Keratinocyte (primary cell): ENCODE data around the gene NTNG2. TPM values are rescaled to one million over a fixed set of nuclear protein-coding genes. Genes with fewer than 3 reads are reported as not detected.

Experiments used
- DNase-seq: peaks from one replicate; pipeline ENCODE4 v3.0.0-alpha.2; 2011; ENCODE audit warnings: low read depth, missing footprints, low spot score
- FAIRE-seq: peaks from 2 replicates; lab custom pipeline; 2011; peaks lifted over from hg19 to GRCh38; lab: Jason Lieb, UNC
- H2AFZ ChIP-seq: 2 replicates; pipeline ENCODE4 v1.6.0; 2012; ENCODE audit warnings: low read length, control low read depth, inconsistent platforms; ENCODE audit not compliant: control insufficient read depth
- H3K27ac ChIP-seq: 2 replicates; pipeline ENCODE4 v1.5.1; 2011; ENCODE audit warnings: low read length; ENCODE audit not compliant: control insufficient read depth, insufficient read depth
- H3K27me3 ChIP-seq: 3 replicates; pipeline ENCODE4 v1.6.0; 2011; ENCODE audit warnings: low read length; ENCODE audit not compliant: control insufficient read depth, insufficient read depth; ENCODE audit errors: extremely low read depth
- H3K36me3 ChIP-seq, 2 experiments: 2 replicates in 1 of 2; 3 replicates in 1 of 2; pipeline ENCODE4 v1.5.1; 2011; ENCODE audit warnings: low read length in 2 of 2, mild to moderate bottlenecking in 1 of 2; ENCODE audit not compliant: control insufficient read depth in 2 of 2, insufficient read depth in 2 of 2; ENCODE audit errors: extremely low read depth in 1 of 2
- H3K4me1 ChIP-seq: 3 replicates; pipeline ENCODE4 v1.5.1; 2011; ENCODE audit warnings: low read length; ENCODE audit not compliant: control insufficient read depth, insufficient read depth; ENCODE audit errors: extremely low read depth
- H3K4me2 ChIP-seq: 3 replicates; pipeline ENCODE4 v1.6.0; 2011; ENCODE audit warnings: low read depth, low read length; ENCODE audit not compliant: control insufficient read depth, insufficient read depth; ENCODE audit errors: extremely low read depth
- H3K4me3 ChIP-seq, 3 experiments: fragments of 200-600 bp in 1 of 3; sonication (generic) in 1 of 3; 2 replicates in 2 of 3; 3 replicates in 1 of 3; pipeline ENCODE4 v1.5.1; 2011 to 2016; ENCODE audit warnings: low read length in 3 of 3, mild to moderate bottlenecking in 3 of 3, control low read depth in 2 of 3, inconsistent platforms in 1 of 3, low read depth in 1 of 3, mixed read lengths in 1 of 3, mixed run types in 1 of 3, moderate library complexity in 1 of 3; ENCODE audit not compliant: control insufficient read depth in 2 of 3, insufficient read depth in 2 of 3; ENCODE audit errors: extremely low read depth in 1 of 3
- H3K79me2 ChIP-seq: 2 replicates; pipeline ENCODE4 v1.6.0; 2012; ENCODE audit warnings: low read length; ENCODE audit not compliant: control insufficient read depth, insufficient read depth
- H3K9ac ChIP-seq: 3 replicates; pipeline ENCODE4 v1.6.0; 2011; ENCODE audit warnings: low read length; ENCODE audit not compliant: control insufficient read depth, insufficient read depth; ENCODE audit errors: extremely low read depth
- H3K9me1 ChIP-seq: 3 replicates; pipeline ENCODE4 v1.6.0; 2011; ENCODE audit warnings: low read length; ENCODE audit not compliant: control insufficient read depth, insufficient read depth; ENCODE audit errors: extremely low read depth
- H3K9me3 ChIP-seq: 2 replicates; pipeline ENCODE4 v1.5.1; 2012; ENCODE audit warnings: low read depth, low read length; ENCODE audit not compliant: control insufficient read depth
- H4K20me1 ChIP-seq: 3 replicates; pipeline ENCODE4 v1.6.0; 2011; ENCODE audit warnings: low read length; ENCODE audit not compliant: control insufficient read depth, insufficient read depth; ENCODE audit errors: extremely low read depth
- CTCF ChIP-seq, 3 experiments: IDR thresholded peaks in 1 of 3; conservative IDR thresholded peaks in 1 of 3; optimal IDR thresholded peaks in 1 of 3; 2 replicates in 2 of 3; 3 replicates in 1 of 3; pipeline versions ENCODE3 to v1.5.1; 2011; ENCODE audit warnings: low read length in 3 of 3, mild to moderate bottlenecking in 3 of 3, moderate library complexity in 2 of 3, control low read depth in 1 of 3, inconsistent platforms in 1 of 3; ENCODE audit not compliant: insufficient read depth in 2 of 3; ENCODE audit errors: extremely low read depth in 1 of 3
- EZH2 ChIP-seq: IDR thresholded peaks from one replicate; pipeline ENCODE4 v1.6.1; 2012; ENCODE audit warnings: inconsistent platforms, mild to moderate bottlenecking, low read length, moderate library complexity
- dilution Hi-C: fragments of 300-500 bp; cut with MboI; formaldehyde crosslinking; loops from one replicate; pipeline ENCODE4 v1.7.0; 2020; ENCODE audit warnings: low sequenced_read_pairs; ENCODE audit not compliant: extremely low pct_ligation_motif_present
- polyA plus RNA-seq, 5 experiments: library from polyadenylated mRNA; depleted of rRNA in 3 of 5; stranded (reverse) in 3 of 5; stranded (forward) in 1 of 5; unstranded in 1 of 5; fragments of >200 nt; gene quantifications; 1 replicate in 1 of 5; 2 replicates in 3 of 5; 3 replicates in 1 of 5; pipeline versions ENCODE4 v1.2.1 to v1.2.3, GENCODE V29; 2011 to 2012; ENCODE audit warnings: missing spikeins in 2 of 5, low read depth in 1 of 5, low replicate concordance in 1 of 5

NTNG2 gene
- polyA plus RNA-seq, 1 donor (not counting 4 experiments of a cell fraction or from before 2014, with no cell fraction given): 0.05 TPM

- TF ChIP-seq EZH2 (no peak), CTCF (optimal IDR thresholded peaks at IDR 0.05 in 1 of 3, IDR thresholded peaks at IDR 0.05 in 1 of 3, conservative IDR thresholded peaks at IDR 0.05 in 1 of 3; ENCODE audit: extremely low read depth in 1 of 3, insufficient read depth in 2 of 3, low read length in 3 of 3) (no peak)
- dilution Hi-C loops: no loop called here
- no peaks in the 10 kb centered on the region for H3K4me1 ChIP-seq
- no peak overlapping the region for H3K27ac ChIP-seq
- H3K4me2 ChIP-seq: no peak overlapping the region
- no peak overlapping the region for H3K9ac ChIP-seq
- no peaks in the 10 kb centered on the region for H3K9me1 ChIP-seq
- no peaks in the 10 kb centered on the region for H3K36me3 ChIP-seq
- H3K9me3 ChIP-seq: no peaks in the 10 kb centered on the region
- no peak for FAIRE-seq
- no peak overlapping the region for H2AFZ ChIP-seq
- no peak for DNase-seq
- H4K20me1 ChIP-seq: peaks cover 4% of the 10 kb centered on the region
- no peaks in the 10 kb centered on the region for H3K79me2 ChIP-seq
- no peak overlapping the region for H3K4me3 ChIP-seq
- peaks cover 37% of the 10 kb centered on the region for H3K27me3 ChIP-seq
Observed at GRCh38 chr9:132235125-132235524, 73.3 kb downstream of the NTNG2 start.

GRCh38 chr9:132235894-132236661, 74.2 kb downstream of the NTNG2 start:
- Histone ChIP-seq H3K27ac (no peak overlapping the region), H3K4me3 (no peak overlapping the region), H3K36me3 (no peaks in the 10 kb centered on the region), H3K9me3 (no peaks in the 10 kb centered on the region), H3K79me2 (no peaks in the 10 kb centered on the region), H2AFZ (no peak overlapping the region), H3K9ac (no peak overlapping the region), H3K4me2 (no peak overlapping the region), H4K20me1 (peaks cover 4% of the 10 kb centered on the region), H3K4me1 (no peaks in the 10 kb centered on the region), H3K27me3 (peaks cover 36% of the 10 kb centered on the region), H3K9me1 (no peaks in the 10 kb centered on the region)
- dilution Hi-C loops: no loop called here
- FAIRE-seq (peak; percentile 71), DNase-seq (no peak)
- TF ChIP-seq EZH2: no peak
- TF ChIP-seq CTCF (optimal IDR thresholded peaks at IDR 0.05 in 1 of 3, IDR thresholded peaks at IDR 0.05 in 1 of 3, conservative IDR thresholded peaks at IDR 0.05 in 1 of 3; ENCODE audit: extremely low read depth in 1 of 3, insufficient read depth in 2 of 3, low read length in 3 of 3): peak; percentile 86 to 98 (median 98)
